Measurements from ENCODE around the gene BAZ2B.

GRCh38 chr2:159546716-159547430 is 69.5 kb downstream of the BAZ2B start:
- TF ChIP-seq CTCF (IDR thresholded peaks at IDR 0.05; ENCODE audit: poor library complexity, severe bottlenecking) (no peak), EZH2 (IDR thresholded peaks at IDR 0.05; ENCODE audit: borderline replicate concordance, insufficient read depth, low read length, poor library complexity, severe bottlenecking) (no peak), POLR2AphosphoS5 (IDR thresholded peaks at IDR 0.05) (no peak), REST (IDR thresholded peaks at IDR 0.05; ENCODE audit: borderline replicate concordance) (no peak), MXI1 (conservative IDR thresholded peaks at IDR 0.05; ENCODE audit: poor library complexity, severe bottlenecking) (no peak), EP300 (conservative IDR thresholded peaks at IDR 0.05; ENCODE audit: poor library complexity, severe bottlenecking) (no peak), RAD21 (conservative IDR thresholded peaks at IDR 0.05) (no peak)
